DND-41 (cell line): ENCODE data around the gene ZNF581.

Experiments used
- EZH2 ChIP-seq: IDR thresholded peaks from 3 replicates; pipeline ENCODE4 v1.6.1; 2012; ENCODE audit warnings: borderline replicate concordance, low read depth, mild to moderate bottlenecking, moderate library complexity, low read length, inconsistent platforms; ENCODE audit not compliant: severe bottlenecking
- TF ChIP-seq, protein P1 (sequence below): IDR thresholded peaks from 2 replicates; pipeline ENCODE4 v1.5.1; 2012; ENCODE audit warnings: borderline replicate concordance, low read length, moderate library complexity, mild to moderate bottlenecking; ENCODE audit not compliant: poor library complexity, severe bottlenecking; ENCODE audit errors: extremely low read depth

DNA sequence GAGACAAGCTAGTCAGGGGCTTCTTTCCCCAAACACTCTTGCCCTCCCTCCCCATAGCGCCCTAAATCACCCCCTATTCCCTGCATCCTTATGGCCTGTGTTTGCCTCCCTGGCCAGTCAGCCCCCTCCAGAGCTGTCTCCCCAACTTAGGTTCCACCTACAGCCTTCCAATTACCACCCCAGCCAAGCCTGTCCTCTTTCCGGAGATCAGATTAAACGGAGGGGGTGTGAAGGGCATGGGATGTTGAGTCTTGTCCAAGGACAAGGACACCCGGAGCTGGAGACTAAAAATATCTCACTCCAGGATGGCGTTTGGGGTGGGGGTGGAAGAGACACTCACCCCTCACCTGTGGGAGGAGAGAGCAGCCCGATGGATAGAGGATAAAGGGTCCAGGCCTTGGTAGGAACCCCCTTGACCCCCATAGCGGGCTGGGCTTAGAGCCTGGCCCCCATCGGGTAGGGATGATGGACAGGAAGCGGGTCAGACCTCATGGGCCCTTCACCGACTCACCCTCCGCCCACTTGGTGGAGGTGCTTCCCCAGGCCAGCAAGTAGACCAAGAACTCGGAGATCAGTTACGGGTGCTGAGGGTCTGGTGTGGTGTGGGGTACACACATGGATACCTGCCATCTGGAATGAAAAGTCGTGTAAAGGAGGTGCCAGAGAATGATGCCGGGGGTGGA lies 32.0 kb upstream of the ZNF581 start:
- TF ChIP-seq, protein P1, sequence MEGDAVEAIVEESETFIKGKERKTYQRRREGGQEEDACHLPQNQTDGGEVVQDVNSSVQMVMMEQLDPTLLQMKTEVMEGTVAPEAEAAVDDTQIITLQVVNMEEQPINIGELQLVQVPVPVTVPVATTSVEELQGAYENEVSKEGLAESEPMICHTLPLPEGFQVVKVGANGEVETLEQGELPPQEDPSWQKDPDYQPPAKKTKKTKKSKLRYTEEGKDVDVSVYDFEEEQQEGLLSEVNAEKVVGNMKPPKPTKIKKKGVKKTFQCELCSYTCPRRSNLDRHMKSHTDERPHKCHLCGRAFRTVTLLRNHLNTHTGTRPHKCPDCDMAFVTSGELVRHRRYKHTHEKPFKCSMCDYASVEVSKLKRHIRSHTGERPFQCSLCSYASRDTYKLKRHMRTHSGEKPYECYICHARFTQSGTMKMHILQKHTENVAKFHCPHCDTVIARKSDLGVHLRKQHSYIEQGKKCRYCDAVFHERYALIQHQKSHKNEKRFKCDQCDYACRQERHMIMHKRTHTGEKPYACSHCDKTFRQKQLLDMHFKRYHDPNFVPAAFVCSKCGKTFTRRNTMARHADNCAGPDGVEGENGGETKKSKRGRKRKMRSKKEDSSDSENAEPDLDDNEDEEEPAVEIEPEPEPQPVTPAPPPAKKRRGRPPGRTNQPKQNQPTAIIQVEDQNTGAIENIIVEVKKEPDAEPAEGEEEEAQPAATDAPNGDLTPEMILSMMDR, result no peak
- TF ChIP-seq EZH2, result no peak
